OCI-LY1 (cell line): Measurements from ENCODE around the gene CCR6.

Source experiments
- EZH2 ChIP-seq: fragments of 200-600 bp; sonication (generic), shearing (Covaris generic); IDR thresholded peaks from 2 replicates; pipeline ENCODE4 v1.8.0; 2017; ENCODE audit warnings: borderline replicate concordance, mixed run types, mild to moderate bottlenecking, antibody characterized with exemption, low read length, moderate library complexity, mixed read lengths
- TF ChIP-seq, protein P1 (sequence below): fragments of 200-600 bp; sonication (generic), shearing (Covaris generic); IDR thresholded peaks from 2 replicates; pipeline ENCODE4 v1.5.1; 2017; ENCODE audit warnings: mild to moderate bottlenecking, antibody characterized with exemption, low read length, moderate library complexity, mixed read lengths

- TF ChIP-seq, protein P1, sequence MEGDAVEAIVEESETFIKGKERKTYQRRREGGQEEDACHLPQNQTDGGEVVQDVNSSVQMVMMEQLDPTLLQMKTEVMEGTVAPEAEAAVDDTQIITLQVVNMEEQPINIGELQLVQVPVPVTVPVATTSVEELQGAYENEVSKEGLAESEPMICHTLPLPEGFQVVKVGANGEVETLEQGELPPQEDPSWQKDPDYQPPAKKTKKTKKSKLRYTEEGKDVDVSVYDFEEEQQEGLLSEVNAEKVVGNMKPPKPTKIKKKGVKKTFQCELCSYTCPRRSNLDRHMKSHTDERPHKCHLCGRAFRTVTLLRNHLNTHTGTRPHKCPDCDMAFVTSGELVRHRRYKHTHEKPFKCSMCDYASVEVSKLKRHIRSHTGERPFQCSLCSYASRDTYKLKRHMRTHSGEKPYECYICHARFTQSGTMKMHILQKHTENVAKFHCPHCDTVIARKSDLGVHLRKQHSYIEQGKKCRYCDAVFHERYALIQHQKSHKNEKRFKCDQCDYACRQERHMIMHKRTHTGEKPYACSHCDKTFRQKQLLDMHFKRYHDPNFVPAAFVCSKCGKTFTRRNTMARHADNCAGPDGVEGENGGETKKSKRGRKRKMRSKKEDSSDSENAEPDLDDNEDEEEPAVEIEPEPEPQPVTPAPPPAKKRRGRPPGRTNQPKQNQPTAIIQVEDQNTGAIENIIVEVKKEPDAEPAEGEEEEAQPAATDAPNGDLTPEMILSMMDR: no peak
- no peak for TF ChIP-seq EZH2
Measured at GRCh38 chr6:167113047-167113754, 9.7 kb upstream of the CCR6 start.
